Heart right ventricle (tissue), 16 donors: Measurements from ENCODE around the gene ASB18. TPM values are rescaled to one million over a fixed set of nuclear protein-coding genes. Genes with fewer than 3 reads are reported as not detected.

Experiments used
- ATAC-seq, 8 donors: fragments of 200-7000 bp; cut with Tn5 transposase; one replicate each; pipeline ENCODE4 v1.9.1; 2020; ENCODE audit warnings: mild to moderate bottlenecking in 8 of 8, moderate library complexity in 8 of 8, moderate number of reproducible peaks in 1 of 8
- DNase-seq, 2 donors: peaks; one replicate each; pipeline ENCODE4 v3.0.0-alpha.2; 2020
- H3K27ac ChIP-seq, 10 donors: fragments of 200-600 bp; sonication (generic) in 2 of 10; one replicate each; pipeline versions ENCODE4 v1.5.0 to v1.8.0; 2020 to 2022; ENCODE audit warnings: mild to moderate bottlenecking in 3 of 10
- H3K27me3 ChIP-seq, 7 donors: fragments of 200-600 bp; one replicate each; pipeline ENCODE4 v1.8.0; 2021 to 2022; ENCODE audit warnings: mild to moderate bottlenecking in 2 of 7
- H3K36me3 ChIP-seq, 9 donors: fragments of 200-600 bp; sonication (generic) in 1 of 9; one replicate each; pipeline versions ENCODE4 v1.5.0 to v1.8.0; 2020 to 2022; ENCODE audit warnings: mild to moderate bottlenecking in 2 of 9
- H3K4me1 ChIP-seq, 9 donors: fragments of 200-600 bp; sonication (generic) in 1 of 9; one replicate each; pipeline versions ENCODE4 v1.5.0 to v1.8.0; 2020 to 2022; ENCODE audit warnings: mild to moderate bottlenecking in 4 of 9
- H3K4me3 ChIP-seq, 10 donors: fragments of 200-600 bp; sonication (generic) in 2 of 10; one replicate each; pipeline versions ENCODE4 v1.5.0 to v1.8.0; 2020 to 2022; ENCODE audit warnings: mild to moderate bottlenecking in 7 of 10, moderate library complexity in 2 of 10
- H3K9me3 ChIP-seq, 11 donors: fragments of 200-600 bp in 10 of 11; sonication (generic) in 2 of 11; one replicate each; pipeline versions ENCODE4 v1.5.0 to v1.8.0; 2013 to 2022; ENCODE audit warnings: mild to moderate bottlenecking in 2 of 11, control low read depth in 1 of 11, moderate library complexity in 1 of 11
- WGBS, 2 donors: extraction: QIAGEN DNeasy Blood & Tissue Kit; methylation state at CpG; one replicate each; pipeline ENCODE4 v1.1.7; 2013; ENCODE audit warnings: inconsistent platforms in 1 of 2; 5-methylcytosine and 5-hydroxymethylcytosine counted together
- intact Hi-C, 10 donors: fragments of 100-400 bp; cut with DNase I; formaldehyde crosslinking; loops; one replicate each; pipeline versions ENCODE4 v1.11.1 to v1.14.2; 2022
- polyA plus RNA-seq, 2 donors: library from polyadenylated mRNA; stranded (reverse); fragments of 200-250 nt; gene quantifications; one replicate each; pipeline ENCODE4 v1.2.3, GENCODE V29; 2013
- total RNA-seq, 10 donors: library from RNA; stranded (reverse); fragmentation: NEBNext Ultra II Directional in 3 of 10; extraction: Animal tissue kit (Norgen Biotek cat#: 25700) in 3 of 10; gene quantifications; one replicate each; pipeline versions ENCODE4 v1.2.1 to v1.2.4, GENCODE V29; 2021 to 2023
- TF ChIP-seq, protein P1 (sequence below), 9 donors: fragments of 200-600 bp; sonication (generic) in 2 of 9; IDR thresholded peaks; one replicate each; pipeline versions ENCODE4 v1.5.0 to v1.8.0; 2021 to 2022; ENCODE audit warnings: antibody characterized with exemption in 9 of 9, mild to moderate bottlenecking in 5 of 9, moderate library complexity in 1 of 9
- donor health status: Arrhythmogenic right ventricular cardiomyopathy.
- donor health status: ischemic (EF 13 %, LVEDD 7.1; RV severe dilation, severe dysfunction).
- donor health status: healthy with polysubstance abuse.
- donor health status: DM: no; HTN: yes; CAD: no.
- donor health status: DM: no; HTN: no; CAD: no.
- donor health status: ischemic (EF 25% LVEDD 6.9; RV normal size, moderate dysfunction).
- donor health status: ischemic (EF 25% LVEDD 5.7; RV mildly dilated, moderate dysfunction).
- donor health status: healthy.
- donor health status: DM: yes; HTN: yes; CAD: no.
- donor health status: Ischemic cardiomyopathy.
- donor health status: ischemic (EF 35%, LVEDD 5.7; RV mildly dilated, moderate dysfunction).
- donor health status: nonischemic (EF 11% LVEDD 7.7; RV severe dilation, severe dysfunction).
- donor health status: DM: yes; HTN: yes; CAD: no.
- donor health status: PGD.
- donor health status: ischemic (EF 29% LVEDD 5.4; RV normal size, mild dysfunction).
- donor health status: nonischemic (EF 23%, LVEDD 6.1; RV moderate dilation, normal function).

Gene ASB18
- total and polyA plus RNA-seq, 12 donors: 3.5 to 47.1 (median 20.2) TPM

DNA sequence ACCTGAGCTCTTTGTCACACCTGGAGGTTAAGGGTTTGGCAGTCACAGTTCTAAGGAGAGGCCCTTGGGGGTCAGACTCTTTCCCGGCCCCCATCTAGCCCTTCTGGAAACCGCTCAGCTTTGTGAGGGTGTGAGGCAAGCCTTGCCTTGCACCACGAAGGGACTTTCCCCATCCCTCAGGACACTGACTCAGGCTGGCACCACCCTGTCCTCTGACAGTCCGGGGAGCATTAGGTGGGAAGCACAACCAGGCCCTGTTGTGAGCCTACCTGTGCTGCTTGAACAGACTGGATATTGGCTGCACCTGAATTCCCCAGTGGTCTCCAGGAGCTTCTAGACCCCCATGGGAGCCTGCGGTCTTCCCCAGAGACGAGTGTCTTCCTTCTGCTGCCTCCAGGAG is 49.0 kb downstream of the ASB18 start:
- 84 to 85% methylated on average over 6 of the region's 6 CpGs for WGBS, 2 donors
- H3K27me3 ChIP-seq: peaks cover 0 to 40% (median 20%) of the 10 kb centered on the region in 7 donors
- ATAC-seq (no peak), DNase-seq (no peak)
- H3K4me1 ChIP-seq: peaks cover 0 to 7% (median 0%) of the 10 kb centered on the region in 9 donors
- intact Hi-C loops: no loop called here
- no peaks in the 10 kb centered on the region for H3K9me3 ChIP-seq
- H3K27ac ChIP-seq: no peak overlapping the region
- H3K4me3 ChIP-seq: no peak overlapping the region
- peaks cover 0 to 4% (median 0%) of the 10 kb centered on the region in 9 donors for H3K36me3 ChIP-seq
- TF ChIP-seq, protein P1, sequence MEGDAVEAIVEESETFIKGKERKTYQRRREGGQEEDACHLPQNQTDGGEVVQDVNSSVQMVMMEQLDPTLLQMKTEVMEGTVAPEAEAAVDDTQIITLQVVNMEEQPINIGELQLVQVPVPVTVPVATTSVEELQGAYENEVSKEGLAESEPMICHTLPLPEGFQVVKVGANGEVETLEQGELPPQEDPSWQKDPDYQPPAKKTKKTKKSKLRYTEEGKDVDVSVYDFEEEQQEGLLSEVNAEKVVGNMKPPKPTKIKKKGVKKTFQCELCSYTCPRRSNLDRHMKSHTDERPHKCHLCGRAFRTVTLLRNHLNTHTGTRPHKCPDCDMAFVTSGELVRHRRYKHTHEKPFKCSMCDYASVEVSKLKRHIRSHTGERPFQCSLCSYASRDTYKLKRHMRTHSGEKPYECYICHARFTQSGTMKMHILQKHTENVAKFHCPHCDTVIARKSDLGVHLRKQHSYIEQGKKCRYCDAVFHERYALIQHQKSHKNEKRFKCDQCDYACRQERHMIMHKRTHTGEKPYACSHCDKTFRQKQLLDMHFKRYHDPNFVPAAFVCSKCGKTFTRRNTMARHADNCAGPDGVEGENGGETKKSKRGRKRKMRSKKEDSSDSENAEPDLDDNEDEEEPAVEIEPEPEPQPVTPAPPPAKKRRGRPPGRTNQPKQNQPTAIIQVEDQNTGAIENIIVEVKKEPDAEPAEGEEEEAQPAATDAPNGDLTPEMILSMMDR (IDR thresholded peaks at IDR 0.05): no peak

DNA sequence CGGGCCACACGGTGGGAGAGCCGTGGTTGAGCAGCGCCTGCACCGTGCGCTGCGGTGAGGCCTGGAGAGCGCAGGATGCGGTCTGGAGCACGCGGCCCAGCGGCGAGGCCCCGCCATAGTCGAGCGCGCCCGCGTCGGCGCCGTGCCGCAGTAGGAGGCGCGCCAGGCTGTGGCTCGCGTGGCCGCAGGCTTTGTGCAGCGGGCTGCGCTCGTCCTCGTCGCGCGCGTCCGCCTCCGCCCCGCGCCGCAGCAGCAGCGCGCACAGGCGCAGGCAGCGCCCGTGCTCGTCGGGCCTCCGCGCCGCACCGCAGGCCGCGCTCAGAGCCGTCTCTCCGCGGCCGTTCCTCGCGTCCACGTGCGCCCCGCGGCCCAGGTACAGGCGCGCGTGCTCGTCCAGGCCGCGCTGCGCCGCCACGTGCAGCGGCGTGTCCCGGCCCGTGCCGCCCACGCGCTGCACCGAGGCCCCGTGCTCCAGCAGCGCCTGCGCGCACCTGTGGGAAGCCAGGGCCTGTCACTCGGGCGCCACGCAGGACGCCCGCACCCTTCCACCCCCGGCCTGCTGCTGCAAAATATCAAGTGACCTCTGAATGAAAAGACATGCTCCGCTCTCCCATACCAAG is 49.7 kb downstream of the ASB18 start:
- DNase-seq (no peak), ATAC-seq (no peak)
- H3K4me3 ChIP-seq: no peak overlapping the region
- 30 to 39% methylated on average over 92 of the region's 92 CpGs for WGBS, 2 donors
- H3K4me1 ChIP-seq: peaks cover 0 to 7% (median 0%) of the 10 kb centered on the region in 9 donors
- H3K27me3 ChIP-seq: peaks cover 0 to 40% (median 20%) of the 10 kb centered on the region in 7 donors
- H3K36me3 ChIP-seq: peaks cover 0 to 4% (median 0%) of the 10 kb centered on the region in 9 donors
- no peak overlapping the region for H3K27ac ChIP-seq
- intact Hi-C loops: no loop called here
- TF ChIP-seq, protein P1 (IDR thresholded peaks at IDR 0.05): no peak
- H3K9me3 ChIP-seq: no peaks in the 10 kb centered on the region

DNA sequence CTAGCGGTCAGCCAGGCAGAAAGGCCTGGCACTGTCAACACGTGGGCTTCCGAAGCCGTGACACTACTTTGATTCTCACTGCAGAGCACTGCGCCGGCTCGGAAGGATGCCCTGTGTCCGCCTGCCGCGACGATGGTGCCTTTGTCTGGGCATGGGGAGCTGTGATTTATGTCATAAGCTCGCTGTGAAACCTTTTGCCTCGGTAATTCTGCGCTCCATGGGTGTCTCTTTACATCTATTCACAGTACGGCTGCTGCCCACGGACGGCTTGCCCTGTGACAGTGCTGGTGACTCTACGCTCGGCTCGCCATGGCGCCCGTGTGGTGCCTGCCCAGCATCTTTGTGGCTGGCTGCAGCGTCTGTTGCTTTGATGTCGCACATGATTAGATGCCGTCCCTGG is 52.9 kb downstream of the ASB18 start:
- Histone ChIP-seq H3K4me3 (no peak overlapping the region), H3K27ac (no peak overlapping the region), H3K36me3 (peaks cover 0 to 4% (median 0%) of the 10 kb centered on the region in 9 donors), H3K4me1 (no peaks in the 10 kb centered on the region), H3K9me3 (peaks cover 0 to 7% (median 0%) of the 10 kb centered on the region in 11 donors), H3K27me3 (peaks cover 0 to 32% (median 15%) of the 10 kb centered on the region in 7 donors)
- intact Hi-C loops: no loop called here
- ATAC-seq (no peak), DNase-seq (no peak)
- TF ChIP-seq, protein P1 (IDR thresholded peaks at IDR 0.05): no peak
- WGBS, 2 donors: 91 to 92% methylated on average over 25 of the region's 25 CpGs

DNA sequence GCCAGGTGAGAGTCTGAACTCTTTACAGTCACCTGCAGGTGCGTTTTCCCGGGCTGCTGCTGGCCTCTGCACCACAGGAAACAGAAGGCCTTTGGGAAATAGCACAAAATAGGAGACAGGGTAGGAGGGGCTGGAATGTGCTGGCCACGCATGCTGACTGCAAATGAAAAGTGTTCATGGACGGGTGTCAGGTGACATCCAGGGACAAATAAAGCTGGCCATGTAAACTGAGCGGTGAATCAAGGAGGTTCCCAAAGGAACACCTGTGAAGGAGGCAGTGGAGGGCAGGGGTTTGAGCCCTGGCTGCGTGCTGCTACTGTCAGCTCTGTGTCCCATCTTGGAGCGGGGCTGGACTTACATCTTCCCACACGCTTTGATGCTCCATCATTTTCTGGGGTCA is 53.7 kb downstream of the ASB18 start:
- 80 to 90% methylated on average over 8 of the region's 8 CpGs for WGBS, 2 donors

More for the DNA sequence above, 53.7 kb downstream of the ASB18 start:
- Histone ChIP-seq H3K4me3 (no peak overlapping the region), H3K9me3 (peaks cover 0 to 14% (median 0%) of the 10 kb centered on the region in 11 donors), H3K4me1 (no peaks in the 10 kb centered on the region), H3K27ac (no peak overlapping the region), H3K27me3 (peaks cover 0 to 24% (median 10%) of the 10 kb centered on the region in 7 donors), H3K36me3 (peaks cover 0 to 6% (median 0%) of the 10 kb centered on the region in 9 donors)
- TF ChIP-seq, protein P1 (IDR thresholded peaks at IDR 0.05): no peak
- DNase-seq: no peak
- no peak for ATAC-seq
- intact Hi-C loops: no loop called here
